AG10803 (cell line): ENCODE data around the gene SZT2.
A peak's percentile ranks its signal among the peaks of the same experiment; 100 is the strongest.

Experiments
- DNase-seq: peaks from one replicate; pipeline ENCODE4 v3.0.0; 2010; ENCODE audit warnings: low read depth
- H3K4me3 ChIP-seq: 2 replicates; pipeline ENCODE4 v1.5.1; 2011; ENCODE audit warnings: mild to moderate bottlenecking, low read length, control low read depth
- TF ChIP-seq, protein P1 (sequence below): conservative IDR thresholded peaks from 2 replicates; pipeline ENCODE4 v1.5.1; 2011; ENCODE audit warnings: mild to moderate bottlenecking, low read length, control low read depth, inconsistent platforms

Gene SZT2

DNA sequence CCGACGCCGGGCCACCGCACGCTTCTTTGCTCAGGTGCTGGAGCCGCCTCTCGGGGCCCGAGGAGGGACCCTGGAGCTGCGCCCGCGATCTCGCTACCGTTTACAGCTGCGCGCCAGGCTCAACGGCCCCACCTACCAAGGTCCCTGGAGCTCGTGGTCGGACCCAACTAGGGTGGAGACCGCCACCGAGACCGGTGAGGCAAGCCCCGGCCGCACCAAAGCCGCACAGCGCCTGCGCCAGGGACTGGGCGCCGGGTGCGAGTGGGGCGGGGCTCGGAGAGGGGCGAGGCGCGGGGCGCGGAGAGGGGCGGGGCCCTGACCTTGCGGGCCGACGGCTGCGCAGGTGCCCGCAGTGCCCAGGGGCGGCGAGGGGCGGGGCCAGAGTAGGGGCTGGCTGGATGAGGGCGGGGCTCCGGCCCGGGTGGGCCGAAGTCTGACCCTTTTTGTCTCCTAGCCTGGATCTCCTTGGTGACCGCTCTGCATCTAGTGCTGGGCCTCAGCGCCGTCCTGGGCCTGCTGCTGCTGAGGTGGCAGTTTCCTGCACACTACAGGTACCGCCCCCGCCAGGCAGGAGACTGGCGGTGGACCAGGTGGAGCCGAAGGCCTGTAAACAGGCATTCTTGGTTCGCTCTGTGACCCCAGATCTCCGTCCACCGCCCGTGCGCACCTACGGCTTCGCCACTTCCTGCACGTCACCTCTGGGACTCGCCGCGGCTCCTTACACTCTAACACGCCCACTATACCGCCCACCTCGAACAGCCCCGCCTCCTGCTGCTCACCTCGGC lies 40.7 kb upstream of the SZT2 start:
- no peak for DNase-seq
- TF ChIP-seq, protein P1, sequence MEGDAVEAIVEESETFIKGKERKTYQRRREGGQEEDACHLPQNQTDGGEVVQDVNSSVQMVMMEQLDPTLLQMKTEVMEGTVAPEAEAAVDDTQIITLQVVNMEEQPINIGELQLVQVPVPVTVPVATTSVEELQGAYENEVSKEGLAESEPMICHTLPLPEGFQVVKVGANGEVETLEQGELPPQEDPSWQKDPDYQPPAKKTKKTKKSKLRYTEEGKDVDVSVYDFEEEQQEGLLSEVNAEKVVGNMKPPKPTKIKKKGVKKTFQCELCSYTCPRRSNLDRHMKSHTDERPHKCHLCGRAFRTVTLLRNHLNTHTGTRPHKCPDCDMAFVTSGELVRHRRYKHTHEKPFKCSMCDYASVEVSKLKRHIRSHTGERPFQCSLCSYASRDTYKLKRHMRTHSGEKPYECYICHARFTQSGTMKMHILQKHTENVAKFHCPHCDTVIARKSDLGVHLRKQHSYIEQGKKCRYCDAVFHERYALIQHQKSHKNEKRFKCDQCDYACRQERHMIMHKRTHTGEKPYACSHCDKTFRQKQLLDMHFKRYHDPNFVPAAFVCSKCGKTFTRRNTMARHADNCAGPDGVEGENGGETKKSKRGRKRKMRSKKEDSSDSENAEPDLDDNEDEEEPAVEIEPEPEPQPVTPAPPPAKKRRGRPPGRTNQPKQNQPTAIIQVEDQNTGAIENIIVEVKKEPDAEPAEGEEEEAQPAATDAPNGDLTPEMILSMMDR: no peak
- peak overlapping the region; percentile 60 for H3K4me3 ChIP-seq

DNA sequence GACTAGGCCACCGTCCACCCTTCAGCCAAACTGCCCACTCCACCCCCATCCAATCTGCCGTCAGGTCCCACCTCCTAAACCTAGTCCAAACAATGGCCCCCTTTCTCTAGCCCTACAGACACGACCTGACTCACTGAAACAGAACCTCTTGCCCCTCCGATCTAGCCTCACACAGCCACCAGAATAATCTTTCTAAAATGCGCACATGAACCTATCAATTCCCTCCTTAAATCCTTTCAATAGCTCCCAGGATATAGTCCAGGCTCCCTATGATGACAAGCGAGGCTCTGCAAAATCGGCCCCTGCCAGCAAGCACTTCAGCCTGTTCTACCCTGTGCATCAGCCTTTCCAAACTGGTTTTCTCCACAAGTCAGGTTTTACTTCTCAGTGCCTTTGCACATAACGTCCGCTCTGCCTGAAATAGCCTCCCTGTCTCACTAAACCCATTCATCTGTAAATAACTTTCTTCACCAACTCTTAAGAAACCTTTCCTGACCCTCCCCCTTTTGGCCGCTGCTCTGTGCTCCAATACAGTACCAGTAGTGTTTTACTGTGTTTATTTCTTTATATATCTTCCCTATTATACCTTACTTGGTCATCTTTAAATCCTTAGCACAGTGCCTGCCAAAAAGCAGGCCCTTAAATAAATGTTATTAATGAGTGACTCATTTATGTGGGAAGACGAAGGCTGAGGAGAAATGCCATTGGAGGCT lies 39.9 kb upstream of the SZT2 start:
- peak overlapping the region; percentile 60 for H3K4me3 ChIP-seq
- DNase-seq: no peak
- TF ChIP-seq, protein P1: no peak

DNA sequence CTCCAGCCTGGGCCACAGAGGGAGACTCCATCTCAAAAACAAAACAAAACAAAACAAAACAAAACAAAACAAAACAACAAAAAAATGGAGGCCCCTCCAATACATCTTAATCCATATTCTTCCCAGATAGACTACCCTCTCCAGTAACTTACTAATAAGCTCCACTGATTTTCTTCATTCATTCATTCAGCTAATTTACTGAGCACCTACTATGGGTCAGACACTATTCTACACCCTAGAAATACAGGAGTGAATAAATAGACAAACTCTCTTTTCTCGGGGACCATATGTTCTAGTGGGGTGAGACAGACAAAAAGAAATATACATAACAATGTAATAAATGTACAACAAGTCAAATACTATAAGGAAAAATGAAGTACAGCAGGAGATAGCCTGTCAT lies 38.7 kb upstream of the SZT2 start:
- TF ChIP-seq, protein P1: no peak
- no peak overlapping the region for H3K4me3 ChIP-seq
- DNase-seq: no peak

DNA sequence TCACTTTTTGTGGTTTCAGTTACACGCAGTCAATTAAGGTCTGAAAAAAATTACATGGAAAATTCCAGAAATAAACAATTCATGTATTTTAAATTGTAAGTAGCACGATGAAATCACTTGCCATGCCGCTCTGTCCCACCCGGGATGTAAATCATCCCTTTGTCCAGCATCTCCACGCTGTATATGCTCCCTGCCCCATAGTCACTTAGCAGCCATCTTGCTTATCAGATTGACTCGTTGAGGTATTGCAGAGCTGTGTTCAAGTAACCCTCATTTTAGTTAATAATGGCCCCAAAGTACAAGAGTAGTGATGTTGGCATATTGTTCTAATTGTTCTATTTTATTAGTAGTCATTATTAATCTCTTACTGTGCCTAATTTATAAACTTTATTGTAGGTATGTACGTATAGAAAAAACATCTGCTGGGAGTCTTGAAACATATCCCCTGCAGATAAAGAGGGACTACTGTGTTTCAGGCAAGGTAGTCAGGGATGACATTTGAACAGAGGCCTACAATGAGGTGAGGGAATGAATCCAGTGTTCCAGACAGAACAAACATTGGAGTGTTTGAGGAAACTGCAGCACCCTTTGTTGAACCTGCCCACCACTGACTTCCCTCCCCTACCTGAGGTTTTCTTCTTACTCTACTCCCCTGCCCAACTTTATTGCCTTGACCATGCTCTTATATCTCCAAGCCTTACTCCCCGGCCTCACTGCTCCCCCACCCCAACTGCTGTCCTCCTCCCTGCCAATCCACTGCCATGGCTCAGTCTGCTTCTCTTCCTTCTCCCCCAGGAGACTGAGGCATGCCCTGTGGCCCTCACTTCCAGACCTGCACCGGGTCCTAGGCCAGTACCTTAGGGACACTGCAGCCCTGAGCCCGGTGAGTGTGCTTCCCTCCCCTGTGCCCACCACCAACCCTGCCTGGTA lies 38.0 kb upstream of the SZT2 start:
- DNase-seq: no peak
- no peak overlapping the region for H3K4me3 ChIP-seq
- TF ChIP-seq, protein P1: no peak

DNA sequence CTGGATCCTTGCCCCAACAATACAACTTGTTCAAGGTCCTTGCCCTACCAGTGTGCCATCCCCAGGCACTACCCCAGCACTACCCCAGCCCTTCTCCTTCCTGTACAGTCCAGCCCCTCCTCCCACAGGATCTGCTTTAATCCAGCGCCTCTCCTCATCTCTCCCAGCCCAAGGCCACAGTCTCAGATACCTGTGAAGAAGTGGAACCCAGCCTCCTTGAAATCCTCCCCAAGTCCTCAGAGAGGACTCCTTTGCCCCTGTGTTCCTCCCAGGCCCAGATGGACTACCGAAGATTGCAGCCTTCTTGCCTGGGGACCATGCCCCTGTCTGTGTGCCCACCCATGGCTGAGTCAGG lies 37.4 kb upstream of the SZT2 start:
- TF ChIP-seq, protein P1: no peak
- DNase-seq: no peak
- no peak overlapping the region for H3K4me3 ChIP-seq

DNA sequence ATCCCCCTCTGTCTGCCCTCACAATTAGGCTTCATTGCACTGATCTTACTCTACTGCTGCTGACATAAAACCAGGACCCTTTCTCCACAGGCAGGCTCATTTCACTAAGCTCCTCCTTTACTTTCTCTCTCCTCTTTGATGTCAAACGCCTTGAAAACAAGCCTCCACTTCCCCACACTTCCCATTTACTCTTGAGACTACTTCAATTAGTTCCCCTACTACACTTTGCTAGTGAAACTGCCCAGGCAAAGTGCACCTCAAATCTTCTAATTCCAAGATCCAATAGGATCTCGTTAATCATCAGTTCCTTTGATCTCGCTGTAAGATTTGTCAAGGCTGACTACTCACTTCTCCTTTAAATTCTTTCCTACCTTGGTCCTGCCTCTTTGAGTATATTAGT lies 36.8 kb upstream of the SZT2 start:
- no peak overlapping the region for H3K4me3 ChIP-seq
- TF ChIP-seq, protein P1: no peak
- DNase-seq: no peak
